Measurements from ENCODE around the gene SLC19A2. TPM values are rescaled to one million over a fixed set of nuclear protein-coding genes. Genes with fewer than 3 reads are reported as not detected.

Gene SLC19A2
- total RNA-seq, 1 donor from 2014 or later = 14.1 TPM

- Histone ChIP-seq H3K27ac (ENCODE audit: low read depth, low read length) (no peak overlapping the region), H3K27me3 (ENCODE audit: control insufficient read depth in 3 of 3, insufficient read depth in 3 of 3, low read length in 3 of 3) (peaks cover 7 to 11% (median 8%) of the 10 kb centered on the region in 3 donors), H3K4me3 (ENCODE audit: low read length in 3 of 3) (peak overlapping the region in 1 of 3 donors; percentile 65)
These were observed 59.5 kb downstream of the SLC19A2 start for GRCh38 chr1:169426174-169426705.

GRCh38 chr1:169421309-169421708 is 64.4 kb downstream of the SLC19A2 start:
- H3K9me3 ChIP-seq (ENCODE audit: control insufficient read depth in 3 of 3, low read length in 3 of 3) = no peaks in the 10 kb centered on the region
- peaks cover 0 to 2% (median 2%) of the 10 kb centered on the region in 3 donors for H3K27me3 ChIP-seq (ENCODE audit: control insufficient read depth in 3 of 3, insufficient read depth in 3 of 3, low read length in 3 of 3)
- H3K36me3 ChIP-seq (ENCODE audit: control insufficient read depth in 3 of 3, insufficient read depth in 3 of 3, low read length in 3 of 3) = no peaks in the 10 kb centered on the region
- no peaks in the 10 kb centered on the region for H3K4me1 ChIP-seq (ENCODE audit: control insufficient read depth in 3 of 3, insufficient read depth in 3 of 3, low read length in 3 of 3)
- no peak overlapping the region for H3K27ac ChIP-seq (ENCODE audit: low read depth, low read length)
- H3K4me3 ChIP-seq (ENCODE audit: low read length in 3 of 3) = no peak overlapping the region
- no peak overlapping the region for H3K9ac ChIP-seq (ENCODE audit: low read depth in 1 of 3, low read length in 3 of 3)

More at GRCh38 chr1:169426174-169426705, 59.5 kb downstream of the SLC19A2 start:
- H3K36me3 ChIP-seq (ENCODE audit: control insufficient read depth in 3 of 3, insufficient read depth in 3 of 3, low read length in 3 of 3) = no peaks in the 10 kb centered on the region
- no peaks in the 10 kb centered on the region for H3K9me3 ChIP-seq (ENCODE audit: control insufficient read depth in 3 of 3, low read length in 3 of 3)
- peaks cover 2 to 5% (median 3%) of the 10 kb centered on the region in 3 donors for H3K4me1 ChIP-seq (ENCODE audit: control insufficient read depth in 3 of 3, insufficient read depth in 3 of 3, low read length in 3 of 3)
- H3K9ac ChIP-seq (ENCODE audit: low read depth in 1 of 3, low read length in 3 of 3) = no peak overlapping the region

GRCh38 chr1:169414952-169415351 is 70.8 kb downstream of the SLC19A2 start:
- no peak overlapping the region for H3K4me3 ChIP-seq (ENCODE audit: low read length in 3 of 3)
- H3K9ac ChIP-seq (ENCODE audit: low read depth in 1 of 3, low read length in 3 of 3) = no peak overlapping the region
- H3K27me3 ChIP-seq (ENCODE audit: control insufficient read depth in 3 of 3, insufficient read depth in 3 of 3, low read length in 3 of 3) = no peaks in the 10 kb centered on the region

More at GRCh38 chr1:169414952-169415351, 70.8 kb downstream of the SLC19A2 start:
- Histone ChIP-seq H3K27ac (ENCODE audit: low read depth, low read length) (no peak overlapping the region), H3K9me3 (ENCODE audit: control insufficient read depth in 3 of 3, low read length in 3 of 3) (no peaks in the 10 kb centered on the region), H3K4me1 (ENCODE audit: control insufficient read depth in 3 of 3, insufficient read depth in 3 of 3, low read length in 3 of 3) (no peaks in the 10 kb centered on the region), H3K36me3 (ENCODE audit: control insufficient read depth in 3 of 3, insufficient read depth in 3 of 3, low read length in 3 of 3) (no peaks in the 10 kb centered on the region)

Small RNA genes within 50 kb of the gene (small RNA-seq; reads per million reads assigned to genes)
- gene AL021068.2 = not detected

Other genes with a start within 250 kb of the SLC19A2 start
- 12.5 TPM for gene NME7, start 118.1 kb downstream of the SLC19A2 start, total RNA-seq
- gene BLZF1, start 117.7 kb downstream of the SLC19A2 start, total RNA-seq = 11.5 TPM
- gene CCDC181, start 58.5 kb downstream of the SLC19A2 start, total RNA-seq = 0.52 TPM
- 1.0 TPM for gene F5, start 100.5 kb upstream of the SLC19A2 start, total RNA-seq
- gene SELP, start 144.2 kb upstream of the SLC19A2 start, total RNA-seq = 0.52 TPM
- gene SELL, start 225.7 kb upstream of the SLC19A2 start, total RNA-seq = 8.4 TPM
- gene SELE, start 248.1 kb upstream of the SLC19A2 start, total RNA-seq = 1.6 TPM

All from skeletal muscle tissue (tissue), 5 donors.